HCT116 (cell line): ENCODE results near the gene LYSMD1.

Experiments
- EZH2phosphoT487 ChIP-seq: fragments of 200-600 bp; IDR thresholded peaks from 2 replicates; pipeline ENCODE4 v1.6.1; 2018; ENCODE audit warnings: antibody characterized with exemption, borderline replicate concordance
- POLR2AphosphoS5 ChIP-seq: IDR thresholded peaks from 2 replicates; pipeline ENCODE4 v1.6.1; 2011; ENCODE audit warnings: mild to moderate bottlenecking, low read depth, low read length, moderate library complexity
- ZFX ChIP-seq: fragments of 450-650 bp; IDR thresholded peaks from 2 replicates; pipeline ENCODE4 v1.6.1; 2017
- ZNF274 ChIP-seq: fragments of 200-500 bp; sonication (Bioruptor generic); IDR thresholded peaks from 2 replicates; pipeline ENCODE4 v1.6.1; 2014; ENCODE audit warnings: mild to moderate bottlenecking, low read depth, low read length, inconsistent platforms
- TF ChIP-seq, protein P1 (sequence below), 3 experiments: fragments of 200-600 bp in 1 of 3; sonication (generic) in 1 of 3; IDR thresholded peaks in 2 of 3; conservative IDR thresholded peaks in 1 of 3; 2 replicates each; pipeline ENCODE4 v1.5.1; 2012 to 2017; ENCODE audit warnings: low read depth in 2 of 3, low read length in 2 of 3, antibody characterized with exemption in 1 of 3, borderline replicate concordance in 1 of 3, control low read depth in 1 of 3, mild to moderate bottlenecking in 1 of 3, mixed read lengths in 1 of 3, mixed run types in 1 of 3, moderate library complexity in 1 of 3; ENCODE audit not compliant: insufficient read depth in 1 of 3
- TF ChIP-seq, protein P2 (sequence below): IDR thresholded peaks from 2 replicates; pipeline ENCODE4 v1.6.1; 2012; ENCODE audit warnings: low read depth

DNA sequence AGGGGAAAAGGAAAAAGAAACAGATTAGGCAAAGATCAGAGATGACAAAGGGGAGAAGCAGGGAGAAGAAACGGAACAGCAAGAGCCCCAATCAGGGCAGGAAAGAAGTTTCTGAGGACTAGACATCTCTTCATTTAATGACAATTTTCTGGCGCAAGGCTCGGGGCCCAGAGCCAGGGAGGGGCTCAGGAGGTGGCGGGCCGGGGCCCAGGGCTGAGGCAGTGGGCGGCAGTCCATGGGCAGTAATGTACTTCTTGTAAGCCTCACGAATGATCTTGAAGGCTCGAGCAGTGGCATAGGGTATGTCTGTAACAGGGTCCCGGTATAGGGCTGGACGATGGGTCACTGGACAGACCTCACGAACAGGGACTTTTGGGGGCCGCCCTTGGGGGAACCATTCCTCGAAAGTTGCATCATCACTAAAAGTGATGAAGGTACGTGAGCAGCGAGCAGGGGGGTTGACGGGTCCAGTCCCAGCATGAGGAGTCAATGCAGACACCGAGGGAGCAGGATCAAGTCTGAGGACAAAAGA, 10.9 kb upstream of the LYSMD1 start:
- TF ChIP-seq, protein P1, sequence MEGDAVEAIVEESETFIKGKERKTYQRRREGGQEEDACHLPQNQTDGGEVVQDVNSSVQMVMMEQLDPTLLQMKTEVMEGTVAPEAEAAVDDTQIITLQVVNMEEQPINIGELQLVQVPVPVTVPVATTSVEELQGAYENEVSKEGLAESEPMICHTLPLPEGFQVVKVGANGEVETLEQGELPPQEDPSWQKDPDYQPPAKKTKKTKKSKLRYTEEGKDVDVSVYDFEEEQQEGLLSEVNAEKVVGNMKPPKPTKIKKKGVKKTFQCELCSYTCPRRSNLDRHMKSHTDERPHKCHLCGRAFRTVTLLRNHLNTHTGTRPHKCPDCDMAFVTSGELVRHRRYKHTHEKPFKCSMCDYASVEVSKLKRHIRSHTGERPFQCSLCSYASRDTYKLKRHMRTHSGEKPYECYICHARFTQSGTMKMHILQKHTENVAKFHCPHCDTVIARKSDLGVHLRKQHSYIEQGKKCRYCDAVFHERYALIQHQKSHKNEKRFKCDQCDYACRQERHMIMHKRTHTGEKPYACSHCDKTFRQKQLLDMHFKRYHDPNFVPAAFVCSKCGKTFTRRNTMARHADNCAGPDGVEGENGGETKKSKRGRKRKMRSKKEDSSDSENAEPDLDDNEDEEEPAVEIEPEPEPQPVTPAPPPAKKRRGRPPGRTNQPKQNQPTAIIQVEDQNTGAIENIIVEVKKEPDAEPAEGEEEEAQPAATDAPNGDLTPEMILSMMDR (IDR thresholded peaks at IDR 0.05 in 2 of 3, conservative IDR thresholded peaks at IDR 0.05 in 1 of 3; ENCODE audit: borderline replicate concordance in 1 of 3, insufficient read depth in 1 of 3, low read depth in 2 of 3, low read length in 2 of 3), result no peak
- TF ChIP-seq ZNF274, result no peak
- TF ChIP-seq POLR2AphosphoS5, result no peak
- no peak for TF ChIP-seq ZFX
- TF ChIP-seq EZH2phosphoT487, result no peak
- TF ChIP-seq, protein P2, sequence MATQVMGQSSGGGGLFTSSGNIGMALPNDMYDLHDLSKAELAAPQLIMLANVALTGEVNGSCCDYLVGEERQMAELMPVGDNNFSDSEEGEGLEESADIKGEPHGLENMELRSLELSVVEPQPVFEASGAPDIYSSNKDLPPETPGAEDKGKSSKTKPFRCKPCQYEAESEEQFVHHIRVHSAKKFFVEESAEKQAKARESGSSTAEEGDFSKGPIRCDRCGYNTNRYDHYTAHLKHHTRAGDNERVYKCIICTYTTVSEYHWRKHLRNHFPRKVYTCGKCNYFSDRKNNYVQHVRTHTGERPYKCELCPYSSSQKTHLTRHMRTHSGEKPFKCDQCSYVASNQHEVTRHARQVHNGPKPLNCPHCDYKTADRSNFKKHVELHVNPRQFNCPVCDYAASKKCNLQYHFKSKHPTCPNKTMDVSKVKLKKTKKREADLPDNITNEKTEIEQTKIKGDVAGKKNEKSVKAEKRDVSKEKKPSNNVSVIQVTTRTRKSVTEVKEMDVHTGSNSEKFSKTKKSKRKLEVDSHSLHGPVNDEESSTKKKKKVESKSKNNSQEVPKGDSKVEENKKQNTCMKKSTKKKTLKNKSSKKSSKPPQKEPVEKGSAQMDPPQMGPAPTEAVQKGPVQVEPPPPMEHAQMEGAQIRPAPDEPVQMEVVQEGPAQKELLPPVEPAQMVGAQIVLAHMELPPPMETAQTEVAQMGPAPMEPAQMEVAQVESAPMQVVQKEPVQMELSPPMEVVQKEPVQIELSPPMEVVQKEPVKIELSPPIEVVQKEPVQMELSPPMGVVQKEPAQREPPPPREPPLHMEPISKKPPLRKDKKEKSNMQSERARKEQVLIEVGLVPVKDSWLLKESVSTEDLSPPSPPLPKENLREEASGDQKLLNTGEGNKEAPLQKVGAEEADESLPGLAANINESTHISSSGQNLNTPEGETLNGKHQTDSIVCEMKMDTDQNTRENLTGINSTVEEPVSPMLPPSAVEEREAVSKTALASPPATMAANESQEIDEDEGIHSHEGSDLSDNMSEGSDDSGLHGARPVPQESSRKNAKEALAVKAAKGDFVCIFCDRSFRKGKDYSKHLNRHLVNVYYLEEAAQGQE, result no peak
